B cell (primary cell): Measurements from ENCODE around the gene PRKCA.

Experiments used
- EZH2 ChIP-seq: IDR thresholded peaks from 2 replicates; pipeline ENCODE4 v1.6.1; 2012; ENCODE audit warnings: borderline replicate concordance, low read depth, mild to moderate bottlenecking, moderate library complexity, low read length; ENCODE audit not compliant: insufficient read depth, poor library complexity, severe bottlenecking
- TF ChIP-seq, protein P1 (sequence below): fragments of 200-600 bp; IDR thresholded peaks from one replicate; pipeline ENCODE4 v1.8.0; 2022; ENCODE audit warnings: antibody characterized with exemption, mild to moderate bottlenecking

DNA sequence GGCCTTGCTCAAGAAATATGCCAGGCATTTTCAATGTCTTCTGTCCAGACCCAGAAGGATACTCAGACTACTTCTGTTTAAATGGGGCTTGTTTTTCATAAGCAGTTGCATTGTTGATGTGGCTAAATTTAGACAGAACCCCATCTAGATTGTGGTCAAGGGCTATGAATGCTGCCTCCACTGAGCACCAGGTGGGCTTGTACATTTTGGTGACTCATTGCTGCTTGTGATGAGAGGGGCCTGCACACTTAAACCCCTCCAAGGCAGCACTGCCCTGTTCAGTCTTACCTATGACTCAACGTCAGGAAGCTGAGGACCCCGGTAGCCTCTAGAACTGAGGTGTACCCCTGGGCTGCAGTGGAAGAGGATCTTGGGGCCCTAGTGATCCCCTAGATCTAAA lies 144.0 kb downstream of the PRKCA start:
- no peak for TF ChIP-seq EZH2
- TF ChIP-seq, protein P1, sequence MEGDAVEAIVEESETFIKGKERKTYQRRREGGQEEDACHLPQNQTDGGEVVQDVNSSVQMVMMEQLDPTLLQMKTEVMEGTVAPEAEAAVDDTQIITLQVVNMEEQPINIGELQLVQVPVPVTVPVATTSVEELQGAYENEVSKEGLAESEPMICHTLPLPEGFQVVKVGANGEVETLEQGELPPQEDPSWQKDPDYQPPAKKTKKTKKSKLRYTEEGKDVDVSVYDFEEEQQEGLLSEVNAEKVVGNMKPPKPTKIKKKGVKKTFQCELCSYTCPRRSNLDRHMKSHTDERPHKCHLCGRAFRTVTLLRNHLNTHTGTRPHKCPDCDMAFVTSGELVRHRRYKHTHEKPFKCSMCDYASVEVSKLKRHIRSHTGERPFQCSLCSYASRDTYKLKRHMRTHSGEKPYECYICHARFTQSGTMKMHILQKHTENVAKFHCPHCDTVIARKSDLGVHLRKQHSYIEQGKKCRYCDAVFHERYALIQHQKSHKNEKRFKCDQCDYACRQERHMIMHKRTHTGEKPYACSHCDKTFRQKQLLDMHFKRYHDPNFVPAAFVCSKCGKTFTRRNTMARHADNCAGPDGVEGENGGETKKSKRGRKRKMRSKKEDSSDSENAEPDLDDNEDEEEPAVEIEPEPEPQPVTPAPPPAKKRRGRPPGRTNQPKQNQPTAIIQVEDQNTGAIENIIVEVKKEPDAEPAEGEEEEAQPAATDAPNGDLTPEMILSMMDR: no peak
